ENCODE measurements around the gene CCDC61.

DNA sequence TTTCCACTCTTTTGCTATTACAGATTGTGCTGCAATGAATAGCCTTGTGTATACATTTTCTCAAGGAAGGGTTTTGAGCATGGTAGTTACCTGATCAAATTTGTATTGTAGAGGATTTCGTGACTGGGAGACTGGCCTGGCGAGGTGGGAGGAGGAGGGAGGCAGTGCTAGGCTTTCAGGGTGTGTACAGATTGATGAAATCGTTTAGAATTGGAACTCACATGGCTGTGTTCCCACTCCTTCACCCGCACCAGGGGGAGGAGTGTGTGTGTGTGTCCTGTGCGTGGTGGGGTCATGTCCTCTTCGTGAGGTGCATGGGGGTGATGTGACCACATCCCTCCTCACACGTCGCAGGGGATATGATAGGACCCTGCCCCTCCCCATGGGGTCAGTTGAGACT, 19.3 kb downstream of the CCDC61 start:
- TF ChIP-seq YY1 (IDR thresholded peaks at IDR 0.05; ENCODE audit: low read depth, low read length): no peak
- TF ChIP-seq EGR1 (IDR thresholded peaks at IDR 0.05; ENCODE audit: borderline replicate concordance, low read depth, low read length): no peak
- TF ChIP-seq POLR2A (IDR thresholded peaks at IDR 0.05; ENCODE audit: control extremely low read depth in 1 of 2, low read depth in 2 of 2, low read length in 2 of 2): no peak
- TF ChIP-seq RFX5 (IDR thresholded peaks at IDR 0.05; ENCODE audit: borderline replicate concordance, low read depth, low read length): no peak
- TF ChIP-seq, protein P1, sequence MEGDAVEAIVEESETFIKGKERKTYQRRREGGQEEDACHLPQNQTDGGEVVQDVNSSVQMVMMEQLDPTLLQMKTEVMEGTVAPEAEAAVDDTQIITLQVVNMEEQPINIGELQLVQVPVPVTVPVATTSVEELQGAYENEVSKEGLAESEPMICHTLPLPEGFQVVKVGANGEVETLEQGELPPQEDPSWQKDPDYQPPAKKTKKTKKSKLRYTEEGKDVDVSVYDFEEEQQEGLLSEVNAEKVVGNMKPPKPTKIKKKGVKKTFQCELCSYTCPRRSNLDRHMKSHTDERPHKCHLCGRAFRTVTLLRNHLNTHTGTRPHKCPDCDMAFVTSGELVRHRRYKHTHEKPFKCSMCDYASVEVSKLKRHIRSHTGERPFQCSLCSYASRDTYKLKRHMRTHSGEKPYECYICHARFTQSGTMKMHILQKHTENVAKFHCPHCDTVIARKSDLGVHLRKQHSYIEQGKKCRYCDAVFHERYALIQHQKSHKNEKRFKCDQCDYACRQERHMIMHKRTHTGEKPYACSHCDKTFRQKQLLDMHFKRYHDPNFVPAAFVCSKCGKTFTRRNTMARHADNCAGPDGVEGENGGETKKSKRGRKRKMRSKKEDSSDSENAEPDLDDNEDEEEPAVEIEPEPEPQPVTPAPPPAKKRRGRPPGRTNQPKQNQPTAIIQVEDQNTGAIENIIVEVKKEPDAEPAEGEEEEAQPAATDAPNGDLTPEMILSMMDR (IDR thresholded peaks at IDR 0.05; ENCODE audit: control extremely low read depth in 1 of 3, insufficient read depth in 1 of 3, low read depth in 1 of 3, low read length in 3 of 3): no peak
- no peak for TF ChIP-seq ZNF274 (IDR thresholded peaks at IDR 0.05; ENCODE audit: borderline replicate concordance, extremely low read depth, low read length)

Data from H1 (cell line).